DOHH2 (cell line): Measurements from ENCODE around the gene NOC4L.

Source experiments
- CTCF ChIP-seq: fragments of 200-600 bp; sonication (generic); IDR thresholded peaks from one replicate; pipeline ENCODE4 v1.5.1; 2014; ENCODE audit warnings: antibody characterized with exemption, mild to moderate bottlenecking, low read depth, low read length; ENCODE audit not compliant: poor library complexity, severe bottlenecking
- EZH2phosphoT487 ChIP-seq: fragments of 200-600 bp; sonication (generic); IDR thresholded peaks from 2 replicates; pipeline ENCODE4 v1.6.1; 2017; ENCODE audit warnings: borderline replicate concordance, mild to moderate bottlenecking, antibody characterized with exemption, low read length, moderate library complexity, mixed read lengths

- TF ChIP-seq CTCF (no peak), EZH2phosphoT487 (no peak)
Observed at GRCh38 chr12:132160601-132161035, 16.4 kb downstream of the NOC4L start.
